Measurements from ENCODE around the gene NAA40. TPM values are rescaled to one million over a fixed set of nuclear protein-coding genes. Genes with fewer than 3 reads are reported as not detected.
A peak's percentile ranks its signal among the peaks of the same experiment; 100 is the strongest.

Gene NAA40
- total and polyA plus RNA-seq, 2 of the 13 experiments (the other 11 are each of a cell fraction or from before 2014, with no cell fraction given), result 11.1 to 17.9 TPM

GRCh38 chr11:63938479-63939396 lies at the start of gene NAA40 (continued):
- TF ChIP-seq SRF (IDR thresholded peaks at IDR 0.05; ENCODE audit: low read depth, low read length) (0 out of 2 replicates have a peak, but pooled peaks have one; percentile 3), RFX3 (CRISPR knock-in tag; IDR thresholded peaks at IDR 0.05) (peak; percentile 89), NFYC (CRISPR knock-in tag; IDR thresholded peaks at IDR 0.05) (peak; percentile 64), HDAC2 (CRISPR knock-in tag; IDR thresholded peaks at IDR 0.05) (peak; percentile 59; the same call in 1 of the 2 replicates), ZNF121 (CRISPR knock-in tag; IDR thresholded peaks at IDR 0.05) (0 out of 2 replicates have a peak, but pooled peaks have one; percentile 15), ZNF574 (CRISPR knock-in tag; IDR thresholded peaks at IDR 0.05) (peak; percentile 63; the same call in 1 of the 2 replicates), TGIF2 (CRISPR knock-in tag; IDR thresholded peaks at IDR 0.05) (no peak), PRMT3 (CRISPR knock-in tag; IDR thresholded peaks at IDR 0.05; ENCODE audit: borderline replicate concordance, low read depth) (no peak), SIN3A (IDR thresholded peaks at IDR 0.05; ENCODE audit: borderline replicate concordance, low read depth, low read length) (peak; percentile 95; the same call in 1 of the 2 replicates), MXD3 (CRISPR knock-in tag; IDR thresholded peaks at IDR 0.05) (peak; percentile 86), ZBTB44 (CRISPR knock-in tag; IDR thresholded peaks at IDR 0.05) (0 out of 2 replicates have a peak, but pooled peaks have one; percentile 22), MYC (CRISPR knock-in tag; IDR thresholded peaks at IDR 0.05; ENCODE audit: borderline replicate concordance) (peak; percentile 77; the same call in 1 of the 2 replicates), ZBTB21 (CRISPR knock-in tag; IDR thresholded peaks at IDR 0.05) (no peak), THRA (CRISPR knock-in tag; IDR thresholded peaks at IDR 0.05; ENCODE audit: borderline replicate concordance) (peak; percentile 50; the same call in 1 of the 2 replicates), GMEB2 (CRISPR knock-in tag; IDR thresholded peaks at IDR 0.05; ENCODE audit: low read depth) (peak; percentile 56), BHLHE40 (IDR thresholded peaks at IDR 0.05; ENCODE audit: low read length) (peak; percentile 77), ZBTB14 (CRISPR knock-in tag; IDR thresholded peaks at IDR 0.05) (peak; percentile 76), ZNF282 (IDR thresholded peaks at IDR 0.05; ENCODE audit: partially characterized antibody) (no peak)
